Stomach (tissue), 4 donors: Measurements from ENCODE around the gene CTDSPL.

ENCODE experiments used
- EP300 ChIP-seq: sonication (generic); formaldehyde crosslinking; IDR thresholded peaks from one replicate; pipeline ENCODE4 v1.6.1; 2017; ENCODE audit warnings: antibody characterized with exemption
- POLR2AphosphoS5 ChIP-seq, 3 donors: sonication (generic); formaldehyde crosslinking; IDR thresholded peaks; one replicate each; pipeline ENCODE4 v1.6.1; 2016; ENCODE audit warnings: antibody characterized with exemption in 3 of 3
- TF ChIP-seq, protein P1 (sequence below), 7 experiments: fragments of 450-650 bp in 4 of 7; fragments of 200-600 bp in 3 of 7; sonication (generic) in 3 of 7; IDR thresholded peaks; one replicate each; pipeline ENCODE4 v1.5.1; 2016 to 2019; ENCODE audit warnings: antibody characterized with exemption in 7 of 7, control low read depth in 2 of 7, mild to moderate bottlenecking in 1 of 7

- TF ChIP-seq, protein P1, sequence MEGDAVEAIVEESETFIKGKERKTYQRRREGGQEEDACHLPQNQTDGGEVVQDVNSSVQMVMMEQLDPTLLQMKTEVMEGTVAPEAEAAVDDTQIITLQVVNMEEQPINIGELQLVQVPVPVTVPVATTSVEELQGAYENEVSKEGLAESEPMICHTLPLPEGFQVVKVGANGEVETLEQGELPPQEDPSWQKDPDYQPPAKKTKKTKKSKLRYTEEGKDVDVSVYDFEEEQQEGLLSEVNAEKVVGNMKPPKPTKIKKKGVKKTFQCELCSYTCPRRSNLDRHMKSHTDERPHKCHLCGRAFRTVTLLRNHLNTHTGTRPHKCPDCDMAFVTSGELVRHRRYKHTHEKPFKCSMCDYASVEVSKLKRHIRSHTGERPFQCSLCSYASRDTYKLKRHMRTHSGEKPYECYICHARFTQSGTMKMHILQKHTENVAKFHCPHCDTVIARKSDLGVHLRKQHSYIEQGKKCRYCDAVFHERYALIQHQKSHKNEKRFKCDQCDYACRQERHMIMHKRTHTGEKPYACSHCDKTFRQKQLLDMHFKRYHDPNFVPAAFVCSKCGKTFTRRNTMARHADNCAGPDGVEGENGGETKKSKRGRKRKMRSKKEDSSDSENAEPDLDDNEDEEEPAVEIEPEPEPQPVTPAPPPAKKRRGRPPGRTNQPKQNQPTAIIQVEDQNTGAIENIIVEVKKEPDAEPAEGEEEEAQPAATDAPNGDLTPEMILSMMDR (IDR thresholded peaks at IDR 0.05), result peak in 1 of 7 experiments; percentile 29
- TF ChIP-seq EP300 (no peak), POLR2AphosphoS5 (IDR thresholded peaks at IDR 0.05) (peak; percentile 16 to 88 (median 87))
These were observed 124.1 kb downstream of the CTDSPL start for GRCh38 chr3:37985637-37986320.
